Heart left ventricle (tissue), 16 donors: ENCODE results near the gene SMARCD3. TPM values are rescaled to one million over a fixed set of nuclear protein-coding genes. Genes with fewer than 3 reads are reported as not detected.

ENCODE experiments used
- ATAC-seq, 4 donors: fragments of 200-7000 bp; cut with Tn5 transposase; one replicate each; pipeline ENCODE4 v1.9.1; 2020 to 2022; ENCODE audit warnings: moderate library complexity in 4 of 4, mild to moderate bottlenecking in 3 of 4, moderate number of reproducible peaks in 1 of 4
- DNase-seq, 5 donors: peaks; one replicate each; pipeline ENCODE4 v3.0.0-alpha.2; 2020
- H3K27ac ChIP-seq, 12 donors: fragments of 200-600 bp; sonication (generic) in 4 of 12; one replicate each; pipeline versions ENCODE4 v1.5.0 to v1.8.0; 2016 to 2022; ENCODE audit warnings: mild to moderate bottlenecking in 2 of 12
- H3K27me3 ChIP-seq, 9 donors: fragments of 200-600 bp; sonication (generic) in 2 of 9; one replicate each; pipeline versions ENCODE4 v1.5.1 to v1.8.0; 2016 to 2022; ENCODE audit warnings: mild to moderate bottlenecking in 3 of 9
- H3K36me3 ChIP-seq, 9 donors: fragments of 200-600 bp; sonication (generic) in 2 of 9; one replicate each; pipeline versions ENCODE4 v1.5.0 to v1.8.0; 2018 to 2022; ENCODE audit warnings: mild to moderate bottlenecking in 2 of 9
- H3K4me1 ChIP-seq, 12 donors: fragments of 200-600 bp; sonication (generic) in 4 of 12; one replicate each; pipeline versions ENCODE4 v1.5.0 to v1.8.0; 2016 to 2022; ENCODE audit warnings: mild to moderate bottlenecking in 3 of 12
- H3K4me3 ChIP-seq, 12 donors: fragments of 200-600 bp; sonication (generic) in 4 of 12; one replicate each; pipeline versions ENCODE4 v1.5.0 to v1.8.0; 2017 to 2022; ENCODE audit warnings: mild to moderate bottlenecking in 9 of 12, moderate library complexity in 4 of 12
- H3K9me3 ChIP-seq, 12 donors: fragments of 200-600 bp; sonication (generic) in 4 of 12; one replicate each; pipeline versions ENCODE4 v1.5.0 to v1.8.0; 2016 to 2022; ENCODE audit warnings: mild to moderate bottlenecking in 1 of 12
- POLR2A ChIP-seq, 2 donors: fragments of 450-650 bp; IDR thresholded peaks; one replicate each; pipeline ENCODE4 v1.6.1; 2017; ENCODE audit warnings: antibody characterized with exemption in 2 of 2, mild to moderate bottlenecking in 2 of 2, moderate library complexity in 2 of 2
- WGBS, 4 donors: extraction: QIAGEN DNeasy Blood & Tissue Kit in 2 of 4; methylation state at CpG; one replicate each; pipeline versions ENCODE4 v1.1.5 to v1.1.7; 2013 to 2018; 5-methylcytosine and 5-hydroxymethylcytosine counted together
- intact Hi-C, 10 donors: fragments of 100-400 bp; cut with DNase I; formaldehyde crosslinking; loops; one replicate each; pipeline versions ENCODE4 v1.11.1 to v1.14.2; 2022
- polyA plus RNA-seq, 2 donors: library from polyadenylated mRNA; stranded (reverse); fragments of 200-250 nt; gene quantifications; one replicate each; pipeline ENCODE4 v1.2.3, GENCODE V29; 2013
- total RNA-seq, 9 donors: library from RNA; depleted of rRNA in 2 of 9; stranded (reverse); fragments of >200 nt in 2 of 9; fragmentation: NEBNext Ultra II Directional in 3 of 9; extraction: Animal tissue kit (Norgen Biotek cat#: 25700) in 3 of 9; gene quantifications; one replicate each; pipeline versions ENCODE4 v1.1.0 to v1.2.4, GENCODE V29; 2016 to 2023
- TF ChIP-seq, protein P1 (sequence below), 12 donors: fragments of 200-600 bp; sonication (generic) in 4 of 12; IDR thresholded peaks; one replicate each; pipeline versions ENCODE4 v1.5.0 to v1.8.0; 2018 to 2022; ENCODE audit warnings: antibody characterized with exemption in 12 of 12, mild to moderate bottlenecking in 5 of 12
- donor health status: ischemic (EF 13 %, LVEDD 7.1; RV severe dilation, severe dysfunction).
- donor health status: healthy with polysubstance abuse.
- donor health status: DM: no; HTN: yes; CAD: no.
- donor health status: DM: no; HTN: no; CAD: no.
- donor health status: ischemic (EF 25% LVEDD 6.9; RV normal size, moderate dysfunction).
- donor health status: ischemic (EF 25% LVEDD 5.7; RV mildly dilated, moderate dysfunction).
- donor health status: healthy.
- donor health status: DM: yes; HTN: yes; CAD: no.
- donor health status: ischemic (EF 35%, LVEDD 5.7; RV mildly dilated, moderate dysfunction).
- donor health status: nonischemic (EF 11% LVEDD 7.7; RV severe dilation, severe dysfunction).
- donor health status: DM: yes; HTN: yes; CAD: no.
- donor health status: PGD.
- donor health status: ischemic (EF 29% LVEDD 5.4; RV normal size, mild dysfunction).
- donor health status: nonischemic (EF 23%, LVEDD 6.1; RV moderate dilation, normal function).

SMARCD3 gene
- total and polyA plus RNA-seq, 11 donors = 59.7 to 108 (median 92.2) TPM

DNA sequence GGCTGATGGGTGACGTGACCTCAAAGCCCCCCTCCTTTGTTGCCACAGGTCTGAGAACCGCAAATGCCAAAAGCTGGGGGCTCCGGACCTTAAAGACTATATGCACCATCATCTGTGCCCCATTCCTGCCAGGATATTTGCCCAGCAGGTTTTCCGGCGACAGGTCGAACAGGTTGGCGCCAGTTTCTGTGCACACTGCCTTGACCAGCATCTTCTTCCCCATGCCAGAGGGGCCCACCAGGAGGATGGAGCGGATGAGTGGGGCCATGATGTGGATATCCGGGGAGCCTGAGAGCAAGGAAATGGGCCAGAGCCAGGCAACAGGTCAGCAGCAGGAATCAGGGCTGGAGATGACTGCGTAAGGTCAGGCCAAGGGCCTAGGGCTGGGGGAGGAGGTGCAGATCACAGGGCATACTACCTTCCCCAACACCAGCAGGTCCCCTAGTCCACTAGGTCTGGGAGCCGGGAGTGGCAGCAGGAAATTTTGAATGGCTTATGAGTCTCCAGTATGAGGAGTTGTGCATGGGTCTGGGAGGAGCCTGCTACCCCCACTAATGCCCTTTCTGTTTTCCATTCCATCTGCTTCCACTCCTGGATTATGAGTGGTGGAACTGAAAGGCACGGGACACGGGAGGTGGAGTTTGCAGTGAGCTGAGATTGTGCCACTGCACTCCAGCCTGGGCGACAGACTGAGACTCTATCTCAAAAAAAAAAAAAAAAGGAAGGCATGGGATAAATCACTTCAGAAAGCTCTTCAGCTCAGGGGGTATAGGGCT is 55.1 kb downstream of the SMARCD3 start:
- peaks cover 0 to 1% (median 0%) of the 10 kb centered on the region in 12 donors for H3K4me1 ChIP-seq
- no peak for DNase-seq
- H3K4me3 ChIP-seq = no peak overlapping the region
- intact Hi-C loops = no loop called here
- no peak overlapping the region for H3K27ac ChIP-seq
- TF ChIP-seq, protein P1, sequence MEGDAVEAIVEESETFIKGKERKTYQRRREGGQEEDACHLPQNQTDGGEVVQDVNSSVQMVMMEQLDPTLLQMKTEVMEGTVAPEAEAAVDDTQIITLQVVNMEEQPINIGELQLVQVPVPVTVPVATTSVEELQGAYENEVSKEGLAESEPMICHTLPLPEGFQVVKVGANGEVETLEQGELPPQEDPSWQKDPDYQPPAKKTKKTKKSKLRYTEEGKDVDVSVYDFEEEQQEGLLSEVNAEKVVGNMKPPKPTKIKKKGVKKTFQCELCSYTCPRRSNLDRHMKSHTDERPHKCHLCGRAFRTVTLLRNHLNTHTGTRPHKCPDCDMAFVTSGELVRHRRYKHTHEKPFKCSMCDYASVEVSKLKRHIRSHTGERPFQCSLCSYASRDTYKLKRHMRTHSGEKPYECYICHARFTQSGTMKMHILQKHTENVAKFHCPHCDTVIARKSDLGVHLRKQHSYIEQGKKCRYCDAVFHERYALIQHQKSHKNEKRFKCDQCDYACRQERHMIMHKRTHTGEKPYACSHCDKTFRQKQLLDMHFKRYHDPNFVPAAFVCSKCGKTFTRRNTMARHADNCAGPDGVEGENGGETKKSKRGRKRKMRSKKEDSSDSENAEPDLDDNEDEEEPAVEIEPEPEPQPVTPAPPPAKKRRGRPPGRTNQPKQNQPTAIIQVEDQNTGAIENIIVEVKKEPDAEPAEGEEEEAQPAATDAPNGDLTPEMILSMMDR (IDR thresholded peaks at IDR 0.05) = no peak
- TF ChIP-seq POLR2A (IDR thresholded peaks at IDR 0.05) = no peak
- H3K36me3 ChIP-seq = no peaks in the 10 kb centered on the region
- peaks cover 0 to 10% (median 0%) of the 10 kb centered on the region in 9 donors for H3K27me3 ChIP-seq
- H3K9me3 ChIP-seq = no peaks in the 10 kb centered on the region
- no peak for ATAC-seq
- WGBS, 4 donors = 84 to 95% (median 91%) methylated on average over 14 of the region's 14 CpGs

DNA sequence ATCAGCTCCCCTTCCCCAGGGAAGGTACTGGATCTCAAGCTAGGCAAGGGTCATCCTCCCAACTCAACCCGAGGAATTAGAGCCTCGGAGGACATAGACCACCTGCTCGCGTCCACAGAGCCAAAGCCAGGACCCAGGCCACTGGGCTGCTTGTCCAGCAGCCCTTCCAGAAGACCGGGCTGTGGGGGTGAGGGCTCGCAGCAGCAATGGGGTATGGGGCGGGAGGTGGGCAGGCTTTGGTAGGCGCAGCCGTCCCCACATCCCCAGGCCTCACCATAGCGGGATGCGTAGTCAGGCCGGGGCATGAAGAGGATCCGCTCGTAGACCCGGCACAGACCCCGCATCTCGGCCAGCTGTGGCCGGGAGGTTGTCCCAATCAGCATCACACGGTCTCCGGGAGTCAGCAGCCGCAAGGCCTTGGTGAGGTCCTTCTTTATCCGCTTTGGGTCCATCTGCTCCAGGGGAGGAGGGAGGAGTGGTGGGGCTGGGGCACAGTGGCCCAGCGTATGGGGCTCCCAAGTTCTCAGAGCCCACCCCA is 56.4 kb downstream of the SMARCD3 start:
- no peaks in the 10 kb centered on the region for H3K36me3 ChIP-seq
- TF ChIP-seq, protein P1 (IDR thresholded peaks at IDR 0.05) = no peak
- no peak for TF ChIP-seq POLR2A (IDR thresholded peaks at IDR 0.05)
- H3K4me3 ChIP-seq = no peak overlapping the region
- ATAC-seq (no peak), DNase-seq (no peak)
- intact Hi-C loops = no loop called here
- H3K27ac ChIP-seq = no peak overlapping the region
- peaks cover 0 to 10% (median 0%) of the 10 kb centered on the region in 9 donors for H3K27me3 ChIP-seq
- H3K9me3 ChIP-seq = no peaks in the 10 kb centered on the region
- WGBS, 4 donors = 95 to 99% (median 97%) methylated on average over 21 to 23 of the region's 23 CpGs
- peaks cover 0 to 8% (median 0%) of the 10 kb centered on the region in 12 donors for H3K4me1 ChIP-seq

DNA sequence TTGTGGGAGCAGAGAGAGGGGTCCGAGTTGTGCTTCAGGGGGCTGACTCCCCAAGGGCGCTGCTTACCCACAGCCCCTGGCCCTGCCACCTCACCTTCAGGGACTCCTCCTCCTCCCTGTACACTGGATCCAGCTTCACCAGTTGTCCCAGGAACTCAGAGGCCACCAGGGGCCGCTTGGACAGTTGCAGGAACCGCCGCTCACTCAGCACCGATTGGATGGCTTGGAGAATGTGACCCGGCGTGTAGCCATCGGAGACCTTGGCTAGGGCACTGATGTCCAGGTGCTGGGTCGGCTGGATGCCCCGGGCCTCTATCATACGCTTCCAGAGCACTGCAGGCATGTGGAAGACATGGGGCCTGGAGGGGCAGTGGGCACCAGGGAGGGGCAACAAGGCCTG is 57.0 kb downstream of the SMARCD3 start:
- Histone ChIP-seq H3K27me3 (peaks cover 0 to 10% (median 0%) of the 10 kb centered on the region in 9 donors), H3K9me3 (no peaks in the 10 kb centered on the region), H3K4me1 (peaks cover 0 to 12% (median 0%) of the 10 kb centered on the region in 12 donors), H3K36me3 (no peaks in the 10 kb centered on the region), H3K27ac (no peak overlapping the region), H3K4me3 (no peak overlapping the region)
- intact Hi-C loops = no loop called here
- DNase-seq (no peak), ATAC-seq (no peak)
- WGBS, 4 donors = 73 to 86% (median 80%) methylated on average over 8 to 12 of the region's 12 CpGs
- TF ChIP-seq, protein P1 (IDR thresholded peaks at IDR 0.05) = no peak
- TF ChIP-seq POLR2A (IDR thresholded peaks at IDR 0.05) = no peak

GRCh38 chr7:151189038-151189437 is 59.5 kb downstream of the SMARCD3 start:
- Histone ChIP-seq H3K4me3 (no peak overlapping the region), H3K27ac (no peak overlapping the region), H3K9me3 (no peaks in the 10 kb centered on the region), H3K27me3 (no peaks in the 10 kb centered on the region), H3K36me3 (no peaks in the 10 kb centered on the region), H3K4me1 (peaks cover 0 to 22% (median 0%) of the 10 kb centered on the region in 12 donors)
- WGBS, 4 donors = 74 to 82% (median 76%) methylated on average over 4 of the region's 4 CpGs
- intact Hi-C loops = no loop called here
- peak in 1 of 5 donors; percentile 1 for DNase-seq
- ATAC-seq = no peak
- TF ChIP-seq POLR2A (IDR thresholded peaks at IDR 0.05) = no peak
- TF ChIP-seq, protein P1 (IDR thresholded peaks at IDR 0.05) = no peak
